Hepatocyte (in vitro differentiated cells): Measurements from ENCODE around the gene PMEPA1. TPM values are rescaled to one million over a fixed set of nuclear protein-coding genes. Genes with fewer than 3 reads are reported as not detected.

Experiments used
- DNase-seq: peaks from one replicate; pipeline ENCODE4 v3.0.0-alpha.2; 2016; ENCODE audit warnings: low spot score
- H2AFZ ChIP-seq: fragments of 200-600 bp; sonication (generic); 2 replicates; pipeline ENCODE4 v1.6.0; 2016; ENCODE audit warnings: antibody characterized with exemption, mild to moderate bottlenecking
- H3K27ac ChIP-seq: fragments of 200-600 bp; sonication (generic); 2 replicates; pipeline ENCODE4 v1.5.1; 2016; ENCODE audit warnings: mild to moderate bottlenecking
- H3K27me3 ChIP-seq: fragments of 200-600 bp; sonication (generic); 2 replicates; pipeline ENCODE4 v1.6.1; 2016
- H3K36me3 ChIP-seq: fragments of 200-600 bp; sonication (generic); replicated peaks from 2 replicates; pipeline ENCODE4 v1.5.1; 2016; ENCODE audit warnings: low read depth; ENCODE audit not compliant: insufficient read depth
- H3K4me1 ChIP-seq: fragments of 200-600 bp; sonication (generic); 2 replicates; pipeline ENCODE4 v1.5.1; 2016; ENCODE audit warnings: mild to moderate bottlenecking, moderate library complexity; ENCODE audit not compliant: insufficient read depth
- H3K4me2 ChIP-seq: fragments of 200-600 bp; sonication (generic); 2 replicates; pipeline ENCODE4 v1.6.0; 2016
- H3K4me3 ChIP-seq: fragments of 200-600 bp; sonication (generic); 2 replicates; pipeline ENCODE4 v1.5.1; 2016; ENCODE audit warnings: mild to moderate bottlenecking
- H3K79me2 ChIP-seq: fragments of 200-600 bp; sonication (generic); 2 replicates; pipeline ENCODE4 v1.6.0; 2017; ENCODE audit warnings: mild to moderate bottlenecking
- H3K9me2 ChIP-seq: fragments of 200-600 bp; sonication (generic); replicated peaks from 2 replicates; pipeline ENCODE4 v1.6.0; 2017; ENCODE audit warnings: mild to moderate bottlenecking; ENCODE audit not compliant: insufficient read depth
- H3K9me3 ChIP-seq: fragments of 200-600 bp; sonication (generic); 2 replicates; pipeline ENCODE4 v1.5.1; 2016; ENCODE audit warnings: low read depth, mild to moderate bottlenecking
- H4K20me1 ChIP-seq: fragments of 200-600 bp; sonication (generic); 2 replicates; pipeline ENCODE4 v1.6.0; 2016; ENCODE audit warnings: mild to moderate bottlenecking; ENCODE audit not compliant: insufficient read depth, poor library complexity, severe bottlenecking
- EZH2 ChIP-seq: fragments of 200-600 bp; sonication (generic); IDR thresholded peaks from 2 replicates; pipeline ENCODE4 v1.6.1; 2016; ENCODE audit warnings: antibody characterized with exemption, mild to moderate bottlenecking, borderline replicate concordance
- EZH2phosphoT487 ChIP-seq: fragments of 200-600 bp; sonication (generic); IDR thresholded peaks from one replicate; pipeline ENCODE4 v1.6.1; 2018; ENCODE audit warnings: antibody characterized with exemption, mild to moderate bottlenecking, low read depth, moderate library complexity; ENCODE audit not compliant: unreplicated experiment, severe bottlenecking
- WGBS: methylation state at CpG from one replicate; pipeline ENCODE4 v1.1.6; 2016; ENCODE audit warnings: low lambda C conversion rate; ENCODE audit errors: missing lambda C conversion rate; 5-methylcytosine and 5-hydroxymethylcytosine counted together
- polyA plus RNA-seq: library from polyadenylated mRNA; unstranded; fragments of >200 nt; fragmentation: Nextera tagmentation; extraction: Ambion mirVana; gene quantifications from 2 replicates; pipeline ENCODE4 v1.2.1, GENCODE V29; 2016
- total RNA-seq: library from RNA; depleted of rRNA; stranded (reverse); fragments of >200 nt; gene quantifications from 2 replicates; pipeline ENCODE4 v1.2.3, GENCODE V29; 2014
- TF ChIP-seq, protein P1 (sequence below): fragments of 200-600 bp; sonication (generic); IDR thresholded peaks from 2 replicates; pipeline ENCODE4 v1.5.1; 2016; ENCODE audit warnings: antibody characterized with exemption, mild to moderate bottlenecking; ENCODE audit not compliant: poor library complexity

PMEPA1 gene
- total and polyA plus RNA-seq, 2 experiments from 2014 or later, result 6.8 to 40.3 TPM

DNA sequence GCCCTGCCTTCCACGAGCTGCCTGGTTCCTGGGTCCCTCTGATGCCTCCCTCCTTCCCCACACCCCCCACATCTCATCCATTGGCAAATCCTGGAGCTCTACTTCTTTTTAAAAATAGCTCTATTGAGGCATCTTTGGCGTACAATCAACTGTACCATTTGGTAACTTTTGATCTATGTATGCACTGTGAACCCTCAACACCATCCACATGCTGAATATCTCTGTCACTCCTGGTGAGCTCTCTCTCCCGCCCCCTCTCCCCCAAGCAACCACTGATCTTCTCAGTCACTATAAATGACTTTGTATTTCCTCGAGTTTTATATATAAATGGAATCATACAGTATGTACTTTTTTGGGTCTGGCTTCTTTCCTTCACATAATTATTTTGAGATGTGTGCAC, 22.4 kb upstream of the PMEPA1 start:
- Histone ChIP-seq H3K4me3 (no peak overlapping the region), H3K79me2 (no peaks in the 10 kb centered on the region), H3K9me3 (no peaks in the 10 kb centered on the region), H3K27ac (no peak overlapping the region), H3K36me3 (no peaks in the 10 kb centered on the region), H2AFZ (no peak overlapping the region), H3K4me1 (no peaks in the 10 kb centered on the region), H3K4me2 (no peak overlapping the region), H3K9me2 (no peaks in the 10 kb centered on the region), H4K20me1 (no peaks in the 10 kb centered on the region), H3K27me3 (no peaks in the 10 kb centered on the region)
- WGBS, result 74% methylated on average over 4 of the region's 4 CpGs
- DNase-seq, result no peak
- TF ChIP-seq EZH2phosphoT487 (no peak), EZH2 (no peak)
- TF ChIP-seq, protein P1, sequence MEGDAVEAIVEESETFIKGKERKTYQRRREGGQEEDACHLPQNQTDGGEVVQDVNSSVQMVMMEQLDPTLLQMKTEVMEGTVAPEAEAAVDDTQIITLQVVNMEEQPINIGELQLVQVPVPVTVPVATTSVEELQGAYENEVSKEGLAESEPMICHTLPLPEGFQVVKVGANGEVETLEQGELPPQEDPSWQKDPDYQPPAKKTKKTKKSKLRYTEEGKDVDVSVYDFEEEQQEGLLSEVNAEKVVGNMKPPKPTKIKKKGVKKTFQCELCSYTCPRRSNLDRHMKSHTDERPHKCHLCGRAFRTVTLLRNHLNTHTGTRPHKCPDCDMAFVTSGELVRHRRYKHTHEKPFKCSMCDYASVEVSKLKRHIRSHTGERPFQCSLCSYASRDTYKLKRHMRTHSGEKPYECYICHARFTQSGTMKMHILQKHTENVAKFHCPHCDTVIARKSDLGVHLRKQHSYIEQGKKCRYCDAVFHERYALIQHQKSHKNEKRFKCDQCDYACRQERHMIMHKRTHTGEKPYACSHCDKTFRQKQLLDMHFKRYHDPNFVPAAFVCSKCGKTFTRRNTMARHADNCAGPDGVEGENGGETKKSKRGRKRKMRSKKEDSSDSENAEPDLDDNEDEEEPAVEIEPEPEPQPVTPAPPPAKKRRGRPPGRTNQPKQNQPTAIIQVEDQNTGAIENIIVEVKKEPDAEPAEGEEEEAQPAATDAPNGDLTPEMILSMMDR, result no peak

DNA sequence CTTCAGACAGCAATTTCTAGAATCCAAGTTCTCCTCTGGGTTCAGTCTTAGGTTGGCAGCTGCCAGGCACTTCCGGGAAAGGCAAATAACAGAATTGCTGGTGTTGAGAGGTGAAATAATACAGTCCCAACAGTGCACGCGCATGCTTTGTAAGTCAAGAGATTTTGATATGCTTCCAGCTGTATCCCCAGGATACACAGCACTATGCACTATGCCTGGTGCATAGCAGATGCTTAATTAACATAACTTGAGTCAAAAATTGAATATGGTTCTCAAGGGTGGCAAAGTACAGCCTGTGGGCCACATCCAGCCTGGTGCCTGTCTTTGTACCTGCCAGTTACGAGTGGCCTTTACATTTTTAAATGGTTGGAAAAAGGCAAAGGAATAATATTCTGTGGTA, 18.9 kb upstream of the PMEPA1 start:
- Histone ChIP-seq H3K4me2 (no peak overlapping the region), H2AFZ (no peak overlapping the region), H3K4me1 (no peaks in the 10 kb centered on the region), H3K27me3 (no peaks in the 10 kb centered on the region), H3K9me2 (no peaks in the 10 kb centered on the region), H4K20me1 (no peaks in the 10 kb centered on the region), H3K27ac (no peak overlapping the region), H3K4me3 (no peak overlapping the region), H3K79me2 (no peaks in the 10 kb centered on the region), H3K36me3 (no peaks in the 10 kb centered on the region), H3K9me3 (no peaks in the 10 kb centered on the region)
- WGBS, result 93% methylated on average over 4 of the region's 4 CpGs
- TF ChIP-seq, protein P1, result no peak
- TF ChIP-seq EZH2 (no peak), EZH2phosphoT487 (no peak)
- DNase-seq, result no peak

DNA sequence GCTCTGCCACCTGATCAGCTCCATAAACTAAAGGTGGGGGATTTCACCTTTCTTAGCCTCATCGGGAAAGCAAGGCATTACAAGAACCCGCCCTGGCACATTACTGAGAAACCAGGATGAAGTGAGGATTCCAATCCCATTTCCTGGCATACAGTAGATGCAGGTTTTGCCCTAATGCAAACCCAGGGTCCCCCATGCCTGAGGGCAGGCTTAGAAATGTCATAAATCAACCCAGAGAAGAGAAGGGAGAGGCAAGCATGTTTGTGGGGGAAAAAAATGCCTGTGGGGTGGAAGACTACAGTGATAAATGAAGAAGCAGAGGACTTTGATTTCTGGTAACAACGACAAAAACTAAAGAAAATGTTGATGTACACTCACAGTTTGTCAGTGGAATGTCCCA, 18.0 kb upstream of the PMEPA1 start:
- H3K79me2 ChIP-seq, result no peaks in the 10 kb centered on the region
- 69% methylated on average over 3 of the region's 3 CpGs for WGBS
- no peaks in the 10 kb centered on the region for H4K20me1 ChIP-seq
- H3K27me3 ChIP-seq, result no peaks in the 10 kb centered on the region
- no peak overlapping the region for H2AFZ ChIP-seq
- no peak overlapping the region for H3K4me3 ChIP-seq
- no peak overlapping the region for H3K4me2 ChIP-seq
- no peaks in the 10 kb centered on the region for H3K4me1 ChIP-seq
- no peaks in the 10 kb centered on the region for H3K36me3 ChIP-seq
- no peak overlapping the region for H3K27ac ChIP-seq
- H3K9me3 ChIP-seq, result no peaks in the 10 kb centered on the region
- DNase-seq, result no peak
- TF ChIP-seq, protein P1, result no peak
- TF ChIP-seq EZH2phosphoT487, result no peak
- no peak for TF ChIP-seq EZH2
- H3K9me2 ChIP-seq, result no peaks in the 10 kb centered on the region

DNA sequence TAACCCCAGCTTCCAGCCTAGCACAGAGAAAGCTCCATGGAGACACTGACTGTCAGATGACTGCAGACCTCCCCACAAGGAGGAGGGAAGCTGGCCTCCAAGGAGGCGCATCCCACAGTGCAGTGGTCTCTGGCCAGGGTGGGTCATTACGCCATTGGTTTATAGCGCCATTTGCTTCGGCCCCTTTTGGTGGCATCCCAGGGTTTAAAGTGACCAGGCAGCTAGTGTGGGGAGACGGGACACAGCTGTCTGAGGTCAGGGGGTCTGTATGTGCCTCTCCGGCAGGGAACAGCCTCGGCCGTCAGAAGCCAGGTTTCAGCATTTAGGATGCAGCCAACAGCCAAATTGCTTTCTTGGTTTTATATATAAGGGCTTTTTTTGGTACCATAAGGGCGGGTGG, 15.8 kb upstream of the PMEPA1 start:
- WGBS, result 93% methylated on average over 9 of the region's 9 CpGs
- no peaks in the 10 kb centered on the region for H3K27me3 ChIP-seq
- TF ChIP-seq, protein P1, result no peak
- no peak for TF ChIP-seq EZH2phosphoT487
- TF ChIP-seq EZH2, result no peak
- H3K79me2 ChIP-seq, result no peaks in the 10 kb centered on the region
- no peak overlapping the region for H2AFZ ChIP-seq
- no peaks in the 10 kb centered on the region for H3K9me3 ChIP-seq
- no peaks in the 10 kb centered on the region for H3K36me3 ChIP-seq
- DNase-seq, result no peak
- H3K4me2 ChIP-seq, result no peak overlapping the region
- no peaks in the 10 kb centered on the region for H3K9me2 ChIP-seq
- no peak overlapping the region for H3K4me3 ChIP-seq
- no peaks in the 10 kb centered on the region for H3K4me1 ChIP-seq
- H4K20me1 ChIP-seq, result no peaks in the 10 kb centered on the region
- H3K27ac ChIP-seq, result no peak overlapping the region
